Measurements from ENCODE around the gene MYCBP2. TPM values are rescaled to one million over a fixed set of nuclear protein-coding genes. Genes with fewer than 3 reads are reported as not detected.

MYCBP2 gene
- total RNA-seq, 1 donor from 2014 or later = 191 TPM

DNA sequence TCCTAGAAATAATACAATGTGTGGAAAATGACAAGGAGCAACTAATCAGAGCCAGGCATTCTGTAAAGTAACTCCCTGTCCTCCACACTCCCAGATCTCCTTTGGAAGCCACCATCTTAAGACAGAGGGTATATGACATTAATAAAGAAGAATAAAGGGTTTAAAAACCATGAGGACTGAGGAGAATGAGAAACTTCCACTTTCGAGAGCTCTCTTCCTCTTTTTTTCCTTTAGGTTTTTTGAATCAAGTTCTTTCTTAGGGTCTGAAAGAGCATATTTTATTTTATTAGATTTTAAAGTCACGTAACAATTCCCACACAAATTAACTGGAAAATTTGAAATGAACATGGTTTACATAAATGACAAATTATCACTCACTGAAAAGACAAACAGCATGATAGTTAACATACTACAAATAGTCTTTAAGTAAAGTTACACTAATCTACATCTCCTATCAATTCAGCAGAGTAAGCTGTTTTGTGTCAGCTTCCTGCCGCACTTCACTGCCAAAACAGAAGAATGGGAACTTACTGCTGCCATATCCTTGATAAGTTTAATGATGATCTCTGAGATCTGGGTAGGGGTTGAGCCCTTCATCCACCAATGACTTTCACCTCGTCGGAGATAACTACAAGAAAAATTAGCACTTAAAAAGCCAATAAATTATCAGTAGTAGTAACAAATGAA, 261.3 kb downstream of the MYCBP2 start:
- no peak overlapping the region for H3K4me3 ChIP-seq
- intact Hi-C loops (cut with DNase I) = no loop called here
- TF ChIP-seq POLR2A (IDR thresholded peaks at IDR 0.05) (no peak), POLR2AphosphoS5 (IDR thresholded peaks at IDR 0.05; ENCODE audit: insufficient read depth in 1 of 2, low read depth in 1 of 2) (no peak)
- TF ChIP-seq, protein P1, sequence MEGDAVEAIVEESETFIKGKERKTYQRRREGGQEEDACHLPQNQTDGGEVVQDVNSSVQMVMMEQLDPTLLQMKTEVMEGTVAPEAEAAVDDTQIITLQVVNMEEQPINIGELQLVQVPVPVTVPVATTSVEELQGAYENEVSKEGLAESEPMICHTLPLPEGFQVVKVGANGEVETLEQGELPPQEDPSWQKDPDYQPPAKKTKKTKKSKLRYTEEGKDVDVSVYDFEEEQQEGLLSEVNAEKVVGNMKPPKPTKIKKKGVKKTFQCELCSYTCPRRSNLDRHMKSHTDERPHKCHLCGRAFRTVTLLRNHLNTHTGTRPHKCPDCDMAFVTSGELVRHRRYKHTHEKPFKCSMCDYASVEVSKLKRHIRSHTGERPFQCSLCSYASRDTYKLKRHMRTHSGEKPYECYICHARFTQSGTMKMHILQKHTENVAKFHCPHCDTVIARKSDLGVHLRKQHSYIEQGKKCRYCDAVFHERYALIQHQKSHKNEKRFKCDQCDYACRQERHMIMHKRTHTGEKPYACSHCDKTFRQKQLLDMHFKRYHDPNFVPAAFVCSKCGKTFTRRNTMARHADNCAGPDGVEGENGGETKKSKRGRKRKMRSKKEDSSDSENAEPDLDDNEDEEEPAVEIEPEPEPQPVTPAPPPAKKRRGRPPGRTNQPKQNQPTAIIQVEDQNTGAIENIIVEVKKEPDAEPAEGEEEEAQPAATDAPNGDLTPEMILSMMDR (IDR thresholded peaks at IDR 0.05) = no peak

GRCh38 chr13:77062097-77062496, 264.8 kb downstream of the MYCBP2 start:
- no peaks in the 10 kb centered on the region for H3K27me3 ChIP-seq
- no peak for DNase-seq (ENCODE audit: extremely low spot score in 2 of 2)
- intact Hi-C loops (cut with DNase I) = no loop called here
- H3K4me3 ChIP-seq = no peak overlapping the region
- H3K36me3 ChIP-seq = peaks cover 0 to 47% of the 10 kb centered on the region in 2 donors
- no peaks in the 10 kb centered on the region for H3K4me1 ChIP-seq
- TF ChIP-seq POLR2A (IDR thresholded peaks at IDR 0.05) (no peak), POLR2AphosphoS5 (IDR thresholded peaks at IDR 0.05; ENCODE audit: insufficient read depth in 1 of 2, low read depth in 1 of 2) (no peak)
- TF ChIP-seq, protein P1 (IDR thresholded peaks at IDR 0.05) = no peak
- H3K27ac ChIP-seq = no peak overlapping the region
- H3K9me3 ChIP-seq = no peaks in the 10 kb centered on the region

More for the DNA sequence above, 261.3 kb downstream of the MYCBP2 start:
- Histone ChIP-seq H3K9me3 (no peaks in the 10 kb centered on the region), H3K36me3 (peaks cover 0 to 57% of the 10 kb centered on the region in 2 donors), H3K27ac (no peak overlapping the region), H3K4me1 (no peaks in the 10 kb centered on the region), H3K27me3 (no peaks in the 10 kb centered on the region)
- no peak for DNase-seq (ENCODE audit: extremely low spot score in 2 of 2)

DNA sequence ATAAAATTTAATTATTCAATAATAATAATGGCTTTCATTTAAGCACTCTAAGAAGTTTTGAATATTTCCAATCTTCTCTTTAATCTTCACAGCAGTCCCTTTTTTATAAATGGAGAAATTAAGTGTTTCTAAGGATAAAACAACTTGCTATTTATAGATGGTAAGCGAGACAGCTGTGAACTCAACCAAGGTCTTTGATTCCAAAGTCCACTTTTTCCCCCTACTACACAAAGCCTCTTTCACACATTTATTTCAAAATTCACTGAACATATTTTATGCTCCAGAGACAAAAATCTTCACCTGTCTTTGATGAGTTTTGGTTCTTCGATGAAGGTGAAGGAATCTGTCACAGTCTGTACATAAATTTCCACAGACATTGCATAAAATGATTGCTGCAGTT, 265.5 kb downstream of the MYCBP2 start:
- no peak overlapping the region for H3K27ac ChIP-seq
- no peak overlapping the region for H3K4me3 ChIP-seq
- H3K4me1 ChIP-seq = no peaks in the 10 kb centered on the region
- TF ChIP-seq, protein P1 (IDR thresholded peaks at IDR 0.05) = no peak
- TF ChIP-seq POLR2A (IDR thresholded peaks at IDR 0.05) (no peak), POLR2AphosphoS5 (IDR thresholded peaks at IDR 0.05; ENCODE audit: insufficient read depth in 1 of 2, low read depth in 1 of 2) (no peak)
- intact Hi-C loops (cut with DNase I) = no loop called here
- no peak for DNase-seq (ENCODE audit: extremely low spot score in 2 of 2)
- no peaks in the 10 kb centered on the region for H3K9me3 ChIP-seq
- H3K36me3 ChIP-seq = peaks cover 0 to 47% of the 10 kb centered on the region in 2 donors
- no peaks in the 10 kb centered on the region for H3K27me3 ChIP-seq

GRCh38 chr13:77056886-77057285, 270.0 kb downstream of the MYCBP2 start:
- H3K27me3 ChIP-seq = no peaks in the 10 kb centered on the region
- H3K9me3 ChIP-seq = no peaks in the 10 kb centered on the region
- DNase-seq (ENCODE audit: extremely low spot score in 2 of 2) = no peak
- H3K4me1 ChIP-seq = no peaks in the 10 kb centered on the region
- intact Hi-C loops (cut with DNase I) = no loop called here
- no peak overlapping the region for H3K27ac ChIP-seq
- peaks cover 0 to 82% of the 10 kb centered on the region in 2 donors for H3K36me3 ChIP-seq
- no peak overlapping the region for H3K4me3 ChIP-seq
- no peak for TF ChIP-seq POLR2AphosphoS5 (IDR thresholded peaks at IDR 0.05; ENCODE audit: insufficient read depth in 1 of 2, low read depth in 1 of 2)
- no peak for TF ChIP-seq POLR2A (IDR thresholded peaks at IDR 0.05)
- TF ChIP-seq, protein P1 (IDR thresholded peaks at IDR 0.05) = no peak

- intact Hi-C loops (cut with DNase I) = no loop called here
Measured at GRCh38 chr13:77056382-77056781, 270.5 kb downstream of the MYCBP2 start.

More at GRCh38 chr13:77056382-77056781, 270.5 kb downstream of the MYCBP2 start:
- TF ChIP-seq, protein P1 (IDR thresholded peaks at IDR 0.05) = no peak
- TF ChIP-seq POLR2A (IDR thresholded peaks at IDR 0.05) = no peak
- TF ChIP-seq POLR2AphosphoS5 (IDR thresholded peaks at IDR 0.05; ENCODE audit: insufficient read depth in 1 of 2, low read depth in 1 of 2) = no peak
- no peaks in the 10 kb centered on the region for H3K27me3 ChIP-seq
- H3K27ac ChIP-seq = no peak overlapping the region
- no peak overlapping the region for H3K4me3 ChIP-seq
- no peaks in the 10 kb centered on the region for H3K9me3 ChIP-seq
- H3K36me3 ChIP-seq = peaks cover 0 to 84% of the 10 kb centered on the region in 2 donors
- no peaks in the 10 kb centered on the region for H3K4me1 ChIP-seq
- DNase-seq (ENCODE audit: extremely low spot score in 2 of 2) = no peak

All from vagina (tissue), 2 donors.